ELF-1 (cell line): ENCODE results near the gene COL6A1.
"Not testable (repeated sequence)": the region's sequence is repeated elsewhere in the genome, so short reads cannot be mapped to it uniquely, and the experiment has no call there.

Experiments
- DNase-seq: peaks from one replicate; pipeline ENCODE4 v3.0.0-alpha.2; 2016; ENCODE audit warnings: low read depth, low spot score

The COL6A1 gene

DNA sequence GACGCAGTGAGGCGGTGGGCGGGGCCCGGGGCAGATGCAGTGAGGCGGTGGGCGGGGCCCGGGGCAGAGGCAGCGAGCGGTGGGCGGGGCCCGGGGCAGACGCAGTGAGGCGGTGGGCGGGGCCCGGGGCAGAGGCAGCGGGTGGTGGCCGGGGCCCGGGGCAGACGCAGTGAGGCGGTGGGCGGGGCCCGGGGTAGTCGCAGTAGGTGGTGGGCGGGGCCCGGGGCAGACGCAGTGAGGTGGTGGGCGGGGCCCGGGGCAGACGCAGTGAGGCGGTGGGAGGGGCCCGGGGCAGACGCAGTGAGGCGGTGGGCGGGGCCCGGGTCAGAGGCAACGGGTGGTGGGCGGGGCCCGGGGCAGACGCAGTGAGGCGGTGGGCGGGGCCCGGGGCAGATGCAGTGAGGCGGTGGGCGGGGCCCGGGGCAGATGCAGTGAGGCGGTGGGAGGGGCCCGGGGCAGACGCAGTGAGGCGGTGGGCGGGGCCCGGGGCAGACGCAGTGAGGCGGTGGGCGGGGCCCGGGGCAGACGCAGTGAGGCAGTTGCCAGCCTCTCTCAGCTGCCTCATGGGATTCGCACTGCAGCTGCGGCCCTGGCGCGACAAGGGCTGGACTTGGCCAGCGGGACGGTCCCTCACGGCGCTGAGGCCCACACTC is 24.4 kb downstream of the COL6A1 start:
- not testable (repeated sequence) for DNase-seq

DNA sequence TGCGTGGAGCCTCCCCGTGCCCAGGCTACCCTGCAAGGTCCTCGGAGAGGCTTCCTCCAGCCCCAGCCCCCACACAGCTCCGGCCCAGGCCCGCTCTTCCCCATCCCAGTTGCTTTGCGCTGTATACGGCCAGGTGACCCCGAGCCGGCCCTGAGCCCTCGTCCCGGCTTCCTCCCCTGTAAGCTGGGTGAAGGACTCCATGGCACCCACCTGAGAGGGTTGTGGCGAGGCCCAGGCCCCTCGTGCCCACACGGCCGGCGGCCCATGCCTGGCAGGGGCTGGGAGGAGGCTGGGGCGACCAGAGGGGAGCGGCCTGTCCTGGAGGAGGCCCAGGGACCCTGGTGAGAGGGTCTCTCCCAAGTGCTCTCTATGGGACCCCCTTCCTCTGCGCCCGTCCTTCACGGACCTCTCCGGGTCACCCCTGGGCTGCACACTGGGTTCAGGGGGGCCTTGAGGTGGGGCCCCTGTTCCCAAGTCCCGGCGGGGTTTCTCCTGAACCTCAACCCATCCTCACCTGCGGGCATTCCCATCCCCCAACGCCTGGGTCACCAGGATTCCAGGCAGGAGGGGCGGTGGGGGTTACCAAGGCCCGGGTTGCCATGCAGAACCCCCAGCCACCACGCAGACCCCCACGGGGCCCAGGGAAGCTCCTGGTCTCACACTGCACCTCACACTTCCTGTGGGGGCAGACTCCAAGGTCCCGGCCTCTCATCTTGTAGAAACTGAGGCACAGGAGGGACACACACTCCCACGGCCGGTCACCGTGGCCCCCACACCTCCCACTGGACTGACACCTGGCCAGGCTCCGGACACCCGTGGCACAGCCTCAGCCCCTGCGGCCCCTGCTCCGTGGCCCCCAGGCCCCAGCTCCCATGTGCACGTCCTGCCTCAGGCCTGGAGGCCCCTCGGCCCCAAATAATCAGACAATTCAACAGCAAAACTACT is 25.2 kb downstream of the COL6A1 start:
- DNase-seq: no peak

DNA sequence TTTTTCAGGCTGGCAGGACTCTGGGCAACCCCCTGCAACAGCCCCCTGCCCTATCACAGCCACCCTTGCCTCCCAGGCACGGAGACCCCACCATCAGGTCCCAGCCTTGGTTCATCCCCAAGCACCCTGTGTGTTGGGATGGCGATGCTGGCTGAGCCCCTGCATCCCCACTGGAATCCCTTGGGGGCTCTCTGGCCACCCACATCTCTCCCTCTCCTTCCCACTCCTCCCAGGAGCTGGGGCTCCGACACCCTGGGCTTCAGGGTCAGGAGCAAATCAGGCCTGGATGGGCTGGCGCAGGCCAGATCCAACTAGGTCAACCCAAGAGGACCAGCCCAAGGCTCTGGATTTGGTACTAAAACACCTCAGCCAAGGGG is 25.9 kb downstream of the COL6A1 start:
- DNase-seq: no peak

GRCh38 chr21:46008893-46009621 is 27.5 kb downstream of the COL6A1 start:
- DNase-seq: no peak

DNA sequence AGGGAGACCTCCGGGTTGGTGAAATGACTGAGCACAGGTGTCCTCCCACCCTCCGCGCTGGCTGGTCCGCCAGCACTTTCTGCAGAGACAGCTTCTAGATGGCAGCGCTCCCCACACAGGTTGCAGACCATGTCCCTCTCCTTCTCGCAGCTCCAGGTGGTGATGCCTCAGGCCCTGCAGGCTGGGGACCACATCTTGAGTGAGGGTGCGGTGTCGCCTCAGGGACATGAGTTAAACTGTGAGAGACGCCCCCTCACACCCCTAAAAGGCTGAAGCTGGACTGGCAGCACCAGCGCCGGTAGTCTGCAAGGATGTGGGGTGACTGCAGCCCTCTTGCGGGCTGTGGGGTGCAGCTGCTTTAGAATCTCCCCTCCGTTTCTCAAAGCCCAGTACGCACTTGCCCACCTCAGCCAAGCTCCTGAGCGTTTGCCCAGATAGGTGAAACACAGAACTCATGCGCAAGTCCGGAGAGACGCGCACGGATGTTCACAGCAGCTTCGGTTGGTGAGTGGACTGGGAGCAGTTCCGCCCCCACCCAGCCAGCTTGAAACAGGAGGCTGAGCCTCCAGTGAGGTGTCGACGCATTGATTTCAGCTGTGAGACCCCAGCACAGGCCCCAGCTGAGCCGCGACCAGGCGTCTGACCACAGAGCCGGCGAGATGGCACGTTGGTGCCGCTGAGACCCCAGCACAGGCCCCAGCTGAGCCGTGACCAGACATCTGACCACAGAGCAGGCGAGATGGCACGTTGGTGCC is 28.6 kb downstream of the COL6A1 start:
- no peak for DNase-seq

DNA sequence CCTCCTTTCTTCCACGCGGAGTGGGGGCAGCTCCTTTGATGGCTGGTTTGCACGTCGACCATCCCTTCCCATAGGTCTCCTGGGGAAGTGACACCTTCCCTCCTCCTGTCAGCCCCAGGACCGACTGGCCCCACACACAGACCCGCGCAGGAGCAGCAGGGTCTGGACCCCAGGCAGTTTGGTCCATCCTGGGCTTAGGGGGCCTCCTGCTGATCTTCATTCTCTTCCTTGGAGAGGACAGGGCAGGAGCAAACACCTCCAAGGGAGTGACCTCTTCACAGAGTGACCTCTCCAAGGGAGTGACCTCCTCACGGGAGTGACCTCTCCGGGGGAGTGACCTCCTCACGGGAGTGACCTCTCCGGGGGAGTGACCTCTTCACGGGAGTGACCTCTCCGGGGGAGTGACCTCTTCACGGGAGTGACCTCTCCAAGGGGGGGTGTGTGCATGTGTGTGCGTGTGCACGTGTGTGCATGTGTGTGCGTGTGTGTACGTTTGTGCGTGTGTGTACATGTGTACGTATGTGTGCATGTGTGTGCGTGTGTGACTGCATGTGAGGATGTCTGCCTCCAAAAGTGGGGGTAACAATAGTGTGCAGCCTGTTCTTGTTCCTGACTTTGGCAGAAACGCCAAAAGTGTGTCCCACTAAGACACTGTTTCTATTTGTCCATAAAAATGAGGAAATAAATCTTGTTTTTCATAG is 29.8 kb downstream of the COL6A1 start:
- DNase-seq: no peak

DNA sequence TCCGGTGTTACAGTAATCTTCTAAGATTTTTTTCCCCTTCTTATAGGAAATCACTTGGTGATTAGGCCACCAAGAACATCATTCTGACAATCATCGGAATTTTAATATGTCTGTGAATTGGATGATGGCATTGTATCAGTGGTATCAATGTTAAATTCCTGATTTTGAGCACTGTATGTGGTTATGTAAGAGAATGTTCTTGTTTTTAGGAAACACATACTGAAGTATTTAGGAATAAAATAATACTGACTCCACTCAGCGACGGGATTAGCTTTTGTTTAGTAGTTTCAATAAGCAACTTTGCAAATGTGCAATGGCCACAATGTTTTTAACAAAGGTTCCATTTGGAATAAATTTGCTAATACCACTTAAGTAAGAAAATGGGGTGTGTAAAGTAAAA is 30.6 kb downstream of the COL6A1 start:
- DNase-seq: no peak

GRCh38 chr21:46014828-46015227 is 33.3 kb downstream of the COL6A1 start:
- no peak for DNase-seq

GRCh38 chr21:46017148-46017547 is 35.6 kb downstream of the COL6A1 start:
- DNase-seq: no peak

DNA sequence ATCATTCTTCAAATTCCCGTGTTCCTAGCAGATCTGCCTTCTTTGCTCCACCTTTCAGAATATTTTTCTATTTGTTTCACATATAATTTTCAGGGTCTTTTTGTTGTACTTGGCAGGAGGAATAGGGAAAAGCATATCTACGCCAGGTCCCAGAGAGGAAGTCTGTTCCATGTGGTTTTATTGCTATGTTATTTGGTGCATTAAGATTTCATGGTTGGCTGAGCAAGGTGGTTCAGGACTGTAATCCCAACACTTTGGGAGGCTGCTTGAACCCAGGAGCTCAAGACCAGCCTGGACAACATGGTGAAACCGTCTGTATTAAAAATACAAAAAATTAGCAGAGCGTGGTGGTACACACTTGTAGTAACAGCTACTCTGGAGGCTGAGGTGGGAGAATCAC is 36.1 kb downstream of the COL6A1 start:
- no peak for DNase-seq

DNA sequence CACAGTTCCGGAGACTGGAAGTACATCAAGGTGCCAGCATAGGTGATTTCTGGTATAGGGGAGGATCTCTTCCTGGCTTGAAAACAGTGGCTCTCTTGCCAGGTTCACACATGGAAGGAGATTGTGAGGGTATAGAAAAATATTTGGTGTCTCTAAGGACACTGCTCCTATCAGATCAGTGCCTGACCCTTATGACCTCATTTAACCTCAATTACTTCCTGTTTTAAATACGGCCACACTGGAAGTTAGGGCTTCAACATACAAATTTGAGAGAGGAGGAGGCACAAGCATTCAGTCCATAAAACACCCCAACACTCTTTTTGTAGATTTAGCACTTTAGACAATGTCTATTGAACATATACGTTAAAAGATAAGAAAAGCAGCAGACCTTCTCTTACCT is 37.0 kb downstream of the COL6A1 start:
- DNase-seq: no peak

DNA sequence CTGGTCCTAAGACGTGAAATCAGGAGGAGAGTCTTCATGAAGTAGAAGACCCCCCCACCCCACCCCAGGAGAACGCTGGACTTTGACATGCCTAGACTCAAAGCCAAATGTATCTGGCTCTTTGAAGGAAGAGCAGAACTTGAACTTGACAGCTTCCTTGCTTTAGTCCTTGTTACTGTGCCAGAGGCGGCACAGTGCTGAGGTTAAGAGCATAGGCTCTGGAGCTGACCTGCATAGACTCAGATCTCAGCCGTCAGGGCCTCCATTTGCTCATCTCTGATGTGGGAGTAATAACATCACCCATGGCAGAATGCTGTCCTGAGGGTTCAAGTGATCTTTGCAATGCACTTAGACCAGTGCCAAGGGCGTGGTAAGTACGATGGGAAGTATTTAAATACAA is 39.0 kb downstream of the COL6A1 start:
- no peak for DNase-seq

GRCh38 chr21:46021398-46021797 is 39.8 kb downstream of the COL6A1 start:
- no peak for DNase-seq

GRCh38 chr21:46021978-46022544 is 40.5 kb downstream of the COL6A1 start:
- peak; percentile 44 for DNase-seq

GRCh38 chr21:46022551-46023525 is 41.3 kb downstream of the COL6A1 start:
- no peak for DNase-seq

DNA sequence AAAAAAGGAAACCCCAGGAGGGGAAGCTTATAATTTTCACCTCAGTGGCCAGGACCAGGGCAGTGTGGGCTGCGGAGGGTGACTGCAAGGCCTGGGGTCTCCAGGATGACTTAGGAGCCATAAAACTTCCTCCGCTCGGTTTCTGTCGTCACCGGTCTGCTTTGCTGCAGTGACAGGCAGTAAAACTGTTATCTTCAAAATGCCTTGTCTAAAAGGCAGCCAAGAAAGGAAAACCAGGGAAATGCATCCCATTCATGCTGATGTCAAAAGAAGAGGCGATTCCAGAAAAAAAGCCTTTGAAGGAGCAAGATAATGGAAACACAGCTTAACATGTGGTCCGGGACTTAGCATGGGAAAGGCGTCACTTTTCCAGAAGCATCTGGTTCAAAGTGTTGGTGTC is 42.0 kb downstream of the COL6A1 start:
- peak; percentile 77 for DNase-seq

DNA sequence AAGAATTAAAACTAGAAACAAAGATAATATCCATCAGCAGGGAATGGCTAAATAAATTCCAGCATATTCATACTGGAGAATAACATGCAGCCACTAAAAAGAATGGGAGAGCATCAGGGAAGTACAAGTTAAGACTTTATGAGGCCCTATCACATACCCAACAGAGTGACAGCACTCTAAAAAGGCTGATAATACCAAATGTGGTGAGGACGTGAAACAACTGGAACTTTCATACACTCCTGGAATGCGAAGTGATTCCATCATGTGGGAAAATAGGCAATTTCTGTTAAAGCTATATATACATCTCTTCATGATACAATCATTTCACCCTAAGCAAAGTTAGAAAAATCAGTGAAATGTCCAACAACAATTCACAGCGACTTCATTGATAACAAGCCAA is 42.6 kb downstream of the COL6A1 start:
- no peak for DNase-seq

GRCh38 chr21:46025113-46025770 is 43.7 kb downstream of the COL6A1 start:
- no peak for DNase-seq
